Adrenal gland (tissue), 12 donors: ENCODE data around the gene PRPF19. TPM values are rescaled to one million over a fixed set of nuclear protein-coding genes. Genes with fewer than 3 reads are reported as not detected.
A peak's percentile ranks its signal among the peaks of the same experiment; 100 is the strongest.

ENCODE experiments used
- DNase-seq, 7 donors: peaks; one replicate each; pipeline ENCODE4 v3.0.0-alpha.2; 2019 to 2020
- H3K27ac ChIP-seq, 5 donors: fragments of 200-600 bp; sonication (generic) in 4 of 5; 1 replicate in 3 of 5; 2 replicates in 2 of 5; pipeline versions ENCODE4 v1.5.1 to v1.8.0; 2016 to 2020; ENCODE audit warnings: mild to moderate bottlenecking in 1 of 5
- H3K27me3 ChIP-seq: fragments of 200-600 bp; 2 replicates; pipeline ENCODE4 v1.8.0; 2021
- H3K36me3 ChIP-seq, 2 donors: fragments of 200-600 bp; replicated peaks in 1 of 2; 1 replicate in 1 of 2; 2 replicates in 1 of 2; pipeline versions ENCODE4 v1.5.1 to v1.8.0; 2018 to 2022
- H3K4me1 ChIP-seq, 2 donors: fragments of 200-600 bp; replicated peaks in 1 of 2; 1 replicate in 1 of 2; 2 replicates in 1 of 2; pipeline versions ENCODE4 v1.5.1 to v1.8.0; 2018 to 2021
- H3K4me3 ChIP-seq, 4 donors: fragments of 200-600 bp; sonication (generic) in 3 of 4; one replicate each; pipeline ENCODE4 v1.5.1; 2016 to 2018
- H3K9me3 ChIP-seq, 3 donors: fragments of 200-600 bp; sonication (generic) in 1 of 3; replicated peaks in 1 of 3; 1 replicate in 2 of 3; 2 replicates in 1 of 3; pipeline versions ENCODE4 v1.5.1 to v1.8.0; 2016 to 2021
- CTCF ChIP-seq, 6 experiments: fragments of 450-650 bp in 4 of 6; fragments of 200-600 bp in 2 of 6; sonication (generic) in 1 of 6; IDR thresholded peaks; 1 replicate in 5 of 6; 2 replicates in 1 of 6; pipeline versions ENCODE4 v1.5.1 to v1.8.0; 2016 to 2021; ENCODE audit warnings: antibody characterized with exemption in 6 of 6, mild to moderate bottlenecking in 2 of 6, moderate library complexity in 1 of 6
- POLR2A ChIP-seq, 2 donors: fragments of 450-650 bp; IDR thresholded peaks; one replicate each; pipeline ENCODE4 v1.6.1; 2017; ENCODE audit warnings: antibody characterized with exemption in 2 of 2, mild to moderate bottlenecking in 2 of 2, moderate library complexity in 1 of 2
- WGBS, 4 donors: extraction: QIAGEN DNeasy Blood & Tissue Kit in 2 of 4; methylation state at CpG; one replicate each; pipeline versions ENCODE4 v1.1.5 to v1.1.7; 2013 to 2017; 5-methylcytosine and 5-hydroxymethylcytosine counted together
- intact Hi-C, 2 donors: fragments of 100-400 bp; cut with DNase I; formaldehyde crosslinking; loops; one replicate each; pipeline versions ENCODE4 v1.14.1 to v1.15.0; 2022 to 2023
- polyA plus RNA-seq, 3 donors: library from polyadenylated mRNA; stranded (reverse); fragments of 200-250 nt in 2 of 3; fragments of 350-450 nt in 1 of 3; fragmentation: Illumina TruSeq in 1 of 3; extraction: RNeasy Lipid Tissue Mini Kit (QIAGEN cat#74804) in 1 of 3; gene quantifications; one replicate each; pipeline ENCODE4 v1.2.3, GENCODE V29; 2013 to 2014
- total RNA-seq, 9 donors: library from RNA; depleted of rRNA in 4 of 9; stranded (reverse); fragments of >200 nt in 4 of 9; fragments of 120-200 nt in 1 of 9; fragmentation: NEBNext Ultra II Directional in 1 of 9; extraction: Animal tissue kit (Norgen Biotek cat#: 25700) in 1 of 9; gene quantifications; one replicate each; pipeline versions ENCODE4 v1.1.0 to v1.2.4, GENCODE V29; 2013 to 2023
- donor health status: healthy with polysubstance abuse.
- donor health status: Bipolar disorder and iron deficiency.
- donor health status: DM: yes; HTN: yes; CAD: no.
- donor health status: DM: no; HTN: no; CAD: no.
- donor health status: DM: no; HTN: no; CAD: no.
- donor health status: DM: yes; HTN: yes; CAD: no.

The PRPF19 gene
- total and polyA plus RNA-seq, 12 donors, result 45.5 to 129 (median 100.0) TPM

DNA sequence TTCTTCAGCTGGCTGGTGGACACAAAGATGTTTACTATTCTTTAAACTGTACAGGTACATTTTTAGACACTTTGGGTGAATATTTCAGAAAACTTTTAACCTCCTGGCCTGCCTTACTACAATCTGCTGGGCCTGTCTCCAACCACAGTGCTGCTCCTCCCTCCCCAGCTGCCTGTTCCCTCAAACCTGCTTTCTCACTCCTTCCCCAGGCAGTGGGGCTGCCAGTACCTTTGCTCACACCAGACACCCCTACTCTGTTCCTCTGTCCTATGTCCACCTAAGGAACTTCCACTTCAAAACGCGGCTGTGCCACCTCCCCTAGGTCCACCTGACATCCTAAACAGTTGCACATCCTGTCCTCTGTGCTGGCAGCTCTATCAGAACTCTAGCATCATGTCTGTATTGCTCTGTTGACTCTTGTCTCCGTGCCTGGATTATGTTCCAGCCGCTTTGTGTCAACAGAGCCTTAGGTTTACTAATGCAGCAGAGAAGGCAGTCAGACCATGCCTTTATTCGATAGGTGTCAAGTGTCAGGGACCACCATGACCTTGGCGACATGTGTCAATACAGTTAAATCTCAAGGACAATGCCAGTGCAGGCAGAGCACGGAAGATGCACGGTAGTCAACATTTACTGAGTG is 25.6 kb downstream of the PRPF19 start:
- no peaks in the 10 kb centered on the region for H3K36me3 ChIP-seq
- H3K27ac ChIP-seq, result no peak overlapping the region
- 71 to 78% (median 75%) methylated on average over 6 to 8 of the region's 8 CpGs for WGBS, 4 donors
- peak in 2 of 7 donors; percentile 10 to 33 for DNase-seq
- intact Hi-C loops, result no loop called here
- TF ChIP-seq POLR2A (IDR thresholded peaks at IDR 0.05), result no peak
- TF ChIP-seq CTCF (IDR thresholded peaks at IDR 0.05), result no peak
- H3K4me1 ChIP-seq, result no peaks in the 10 kb centered on the region
- no peaks in the 10 kb centered on the region for H3K27me3 ChIP-seq
- no peak overlapping the region for H3K4me3 ChIP-seq
- H3K9me3 ChIP-seq, result no peaks in the 10 kb centered on the region

- Histone ChIP-seq H3K27ac (no peak overlapping the region), H3K36me3 (no peaks in the 10 kb centered on the region)
These were observed 26.3 kb downstream of the PRPF19 start for GRCh38 chr11:60879971-60880588.

GRCh38 chr11:60879104-60879503 is 27.3 kb downstream of the PRPF19 start:
- WGBS, 4 donors, result 88 to 93% (median 90%) methylated on average over 1 of the region's 1 CpG
- intact Hi-C loops, result no loop called here
- H3K9me3 ChIP-seq, result no peaks in the 10 kb centered on the region
- no peak for DNase-seq
- peak overlapping the region in 1 of 5 donors; percentile 31 for H3K27ac ChIP-seq
- TF ChIP-seq CTCF (IDR thresholded peaks at IDR 0.05), result no peak
- TF ChIP-seq POLR2A (IDR thresholded peaks at IDR 0.05), result no peak
- H3K4me1 ChIP-seq, result no peaks in the 10 kb centered on the region
- H3K4me3 ChIP-seq, result no peak overlapping the region
- H3K36me3 ChIP-seq, result no peaks in the 10 kb centered on the region
- H3K27me3 ChIP-seq, result no peaks in the 10 kb centered on the region

More at GRCh38 chr11:60879971-60880588, 26.3 kb downstream of the PRPF19 start:
- H3K9me3 ChIP-seq, result no peaks in the 10 kb centered on the region
- H3K4me1 ChIP-seq, result no peaks in the 10 kb centered on the region
- TF ChIP-seq POLR2A (IDR thresholded peaks at IDR 0.05) (no peak), CTCF (IDR thresholded peaks at IDR 0.05) (no peak)
- peak in 1 of 7 donors; percentile 8 for DNase-seq
- H3K27me3 ChIP-seq, result no peaks in the 10 kb centered on the region
- intact Hi-C loops, result no loop called here
- 68 to 87% (median 80%) methylated on average over 4 to 5 of the region's 5 CpGs for WGBS, 4 donors
- H3K4me3 ChIP-seq, result no peak overlapping the region

- Histone ChIP-seq H3K4me1 (peaks cover 0 to 3% of the 10 kb centered on the region in 2 donors), H3K27me3 (no peaks in the 10 kb centered on the region), H3K27ac (peak overlapping the region in 2 of 5 donors; percentile 31 to 54), H3K9me3 (no peaks in the 10 kb centered on the region), H3K4me3 (no peak overlapping the region), H3K36me3 (no peaks in the 10 kb centered on the region)
- intact Hi-C loops, result no loop called here
- 49 to 60% (median 53%) methylated on average over 5 of the region's 5 CpGs for WGBS, 4 donors
- TF ChIP-seq POLR2A (IDR thresholded peaks at IDR 0.05) (no peak), CTCF (IDR thresholded peaks at IDR 0.05) (no peak)
- peak in 3 of 7 donors; percentile 13 to 40 (median 25) for DNase-seq
These were observed 27.9 kb downstream of the PRPF19 start for GRCh38 chr11:60878245-60879101.
